ENCODE results near the gene LELP1. TPM values are rescaled to one million over a fixed set of nuclear protein-coding genes. Genes with fewer than 3 reads are reported as not detected.

The LELP1 gene
- total and polyA plus RNA-seq, 2 experiments from 2014 or later = not detected

- no peak overlapping the region for H2AFZ ChIP-seq
- peaks cover 3% of the 10 kb centered on the region; the same call in 1 of the 2 replicates for H3K9me2 ChIP-seq (ENCODE audit: insufficient read depth)
- H3K36me3 ChIP-seq (ENCODE audit: insufficient read depth) = no peaks in the 10 kb centered on the region
- no peaks in the 10 kb centered on the region for H3K36me3 Mint-ChIP-seq (ENCODE audit: low read depth)
- no peak overlapping the region for H3K27ac ChIP-seq (ENCODE audit: low read depth)
- H3F3A ChIP-seq (replicated peaks; ENCODE audit: low read depth) = no peaks in the 10 kb centered on the region
- no peaks in the 10 kb centered on the region for H3K27me3 ChIP-seq (ENCODE audit: insufficient read depth)
- H3K4me3 ChIP-seq = no peak overlapping the region
- H3K4me1 ChIP-seq (ENCODE audit: insufficient read depth) = no peaks in the 10 kb centered on the region
- TF ChIP-seq ETS1 (IDR thresholded peaks at IDR 0.05) (no peak), ZNF462 (CRISPR knock-in tag; IDR thresholded peaks at IDR 0.05) (no peak), EZH2 (IDR thresholded peaks at IDR 0.05; ENCODE audit: low read depth, unreplicated experiment) (no peak), NANOG (IDR thresholded peaks at IDR 0.05; ENCODE audit: borderline replicate concordance) (no peak), ZNF331 (CRISPR knock-in tag; IDR thresholded peaks at IDR 0.05; ENCODE audit: low read depth) (no peak), REST (IDR thresholded peaks at IDR 0.05; ENCODE audit: unreplicated experiment) (no peak), CREB1 (CRISPR knock-in tag; IDR thresholded peaks at IDR 0.05; ENCODE audit: low read depth) (no peak), CTCF (conservative IDR thresholded peaks at IDR 0.05; ENCODE audit: low read depth in 2 of 2) (no peak), POLR2AphosphoS5 (IDR thresholded peaks at IDR 0.05; ENCODE audit: low read depth) (no peak), JUNB (IDR thresholded peaks at IDR 0.05; ENCODE audit: unreplicated experiment) (no peak), EZH2phosphoT487 (IDR thresholded peaks at IDR 0.05; ENCODE audit: unreplicated experiment) (no peak), ZNF114 (CRISPR knock-in tag; IDR thresholded peaks at IDR 0.05) (no peak), STAT1 (IDR thresholded peaks at IDR 0.05; ENCODE audit: unreplicated experiment) (no peak)
- DNase-seq (ENCODE audit: low spot score) (no peak), ATAC-seq (no peak)
- H3K4me3 Mint-ChIP-seq = no peak overlapping the region
- 0 out of 3 replicates have a peak, but pooled peaks cover 2% of the 10 kb centered on the region for H3K9me3 Mint-ChIP-seq
- no peak overlapping the region for H3K27ac Mint-ChIP-seq
- no peaks in the 10 kb centered on the region for H3K79me2 ChIP-seq (replicated peaks; ENCODE audit: insufficient read depth)
- H4K20me1 ChIP-seq (replicated peaks; ENCODE audit: insufficient read depth) = no peaks in the 10 kb centered on the region
- no peaks in the 10 kb centered on the region for H3K4me1 Mint-ChIP-seq
- H3K4me2 ChIP-seq = no peak overlapping the region
- H3K27me3 Mint-ChIP-seq (ENCODE audit: insufficient read depth, low read depth, poor library complexity) = peaks cover under 1% of the 10 kb centered on the region
Measured at GRCh38 chr1:153246825-153247224, 43.6 kb downstream of the LELP1 start.
